GM18511 (cell line): ENCODE results near the gene DDX1.

Source experiments
- ATAC-seq: cut with Tn5 transposase; IDR thresholded peaks from one replicate; pipeline ENCODE4 v1.9.1; 2021; ENCODE audit warnings: mild to moderate bottlenecking, moderate library complexity; ENCODE audit not compliant: unreplicated experiment

The DDX1 gene

GRCh38 chr2:15642815-15643500 lies 51.3 kb downstream of the DDX1 start:
- no peak for ATAC-seq

DNA sequence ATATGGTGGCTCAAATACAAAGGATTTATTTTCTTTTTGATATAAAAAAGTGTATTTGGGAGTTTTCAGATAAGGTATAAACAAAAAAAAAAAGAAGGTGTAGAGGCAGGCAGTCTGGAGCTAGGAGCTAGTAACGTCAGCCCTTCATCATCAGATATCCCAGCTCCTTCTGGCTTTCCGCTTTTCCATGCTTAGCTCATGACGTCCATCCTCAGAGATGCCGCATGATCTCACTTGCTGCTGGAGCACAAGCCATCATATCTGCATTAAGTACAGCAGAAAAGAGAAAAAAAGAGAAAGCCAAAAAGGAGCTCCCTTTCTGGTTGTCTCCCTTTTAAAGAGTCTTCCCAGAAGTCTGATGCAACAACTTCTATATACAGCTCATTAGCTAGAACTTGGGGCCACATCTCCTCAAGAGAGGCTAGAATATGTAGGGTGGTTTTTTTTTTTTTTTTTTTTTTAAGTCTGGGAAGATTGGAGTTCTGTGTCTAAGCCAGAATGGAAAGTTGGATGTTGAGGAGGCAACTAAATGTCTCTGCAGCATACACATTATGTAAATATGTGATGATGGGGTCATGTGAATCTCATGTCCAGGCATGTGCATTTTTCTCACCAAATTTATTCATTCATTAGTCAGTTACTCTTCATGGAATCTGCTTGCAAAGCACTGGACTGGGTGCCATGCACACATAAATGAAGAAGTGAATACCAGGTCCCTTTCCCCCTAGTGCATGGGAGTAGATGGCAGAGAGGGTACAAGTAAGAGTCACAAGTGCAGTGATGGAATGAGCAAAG lies 52.3 kb downstream of the DDX1 start:
- no peak for ATAC-seq

DNA sequence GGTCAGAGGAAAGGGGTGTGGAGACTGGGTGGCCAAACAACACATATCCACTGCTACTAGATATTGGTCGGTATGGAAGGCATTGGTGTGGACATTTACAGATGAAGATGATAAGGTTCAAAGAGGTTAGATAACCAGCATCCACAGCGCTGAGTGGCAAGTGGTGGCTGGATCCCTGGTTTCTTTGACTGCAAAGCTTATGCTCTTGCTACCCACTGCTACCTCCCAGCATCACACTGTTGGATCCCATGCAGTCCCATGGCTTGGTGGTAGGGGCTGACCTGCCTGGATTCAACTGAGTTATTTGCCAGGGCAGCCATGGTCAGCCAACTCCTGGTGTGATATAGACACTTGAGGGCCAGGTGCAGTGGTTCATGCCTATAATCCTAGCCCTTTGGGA lies 53.6 kb downstream of the DDX1 start:
- no peak for ATAC-seq

- ATAC-seq: no peak
Observed at GRCh38 chr2:15645720-15646385, 54.2 kb downstream of the DDX1 start.

GRCh38 chr2:15646661-15647060 lies 55.0 kb downstream of the DDX1 start:
- no peak for ATAC-seq

GRCh38 chr2:15647622-15648590 lies 56.2 kb downstream of the DDX1 start:
- ATAC-seq: no peak

GRCh38 chr2:15648593-15649525 lies 57.2 kb downstream of the DDX1 start:
- ATAC-seq: no peak

DNA sequence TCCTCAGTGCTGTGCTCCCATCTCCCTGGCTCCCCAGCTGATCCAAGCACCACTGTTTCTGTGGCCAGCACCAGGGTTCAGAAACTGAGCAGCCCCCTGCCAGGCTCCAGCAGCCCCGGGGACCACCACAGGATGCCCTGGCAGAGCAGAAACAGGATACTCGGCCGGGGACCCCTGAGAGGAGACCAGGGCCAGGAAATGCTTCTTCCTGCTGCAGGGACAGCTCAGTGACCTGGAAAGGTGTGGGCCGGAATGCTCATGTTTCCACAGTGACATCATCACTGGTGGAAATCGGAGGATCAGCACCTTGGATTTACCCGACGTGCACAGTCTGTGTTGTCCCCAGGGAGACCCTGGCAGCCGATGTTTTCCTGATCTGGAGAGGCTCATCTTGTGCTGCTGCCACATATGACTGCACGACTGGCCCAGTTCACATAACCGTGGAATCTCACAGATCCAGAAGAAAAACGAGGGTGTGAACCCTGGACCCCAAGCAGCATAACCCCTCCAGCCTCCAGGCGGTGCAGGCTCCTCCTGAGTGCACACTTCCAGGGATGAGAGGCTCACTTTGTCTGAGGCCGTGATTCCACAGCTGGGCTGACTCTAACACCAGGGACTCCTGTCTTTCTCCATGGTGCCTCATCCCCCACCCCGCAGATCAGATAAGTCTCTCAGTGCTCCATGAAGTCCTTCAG lies 58.0 kb downstream of the DDX1 start:
- no peak for ATAC-seq

- no peak for ATAC-seq
Observed at GRCh38 chr2:15650616-15651366, 59.1 kb downstream of the DDX1 start.

DNA sequence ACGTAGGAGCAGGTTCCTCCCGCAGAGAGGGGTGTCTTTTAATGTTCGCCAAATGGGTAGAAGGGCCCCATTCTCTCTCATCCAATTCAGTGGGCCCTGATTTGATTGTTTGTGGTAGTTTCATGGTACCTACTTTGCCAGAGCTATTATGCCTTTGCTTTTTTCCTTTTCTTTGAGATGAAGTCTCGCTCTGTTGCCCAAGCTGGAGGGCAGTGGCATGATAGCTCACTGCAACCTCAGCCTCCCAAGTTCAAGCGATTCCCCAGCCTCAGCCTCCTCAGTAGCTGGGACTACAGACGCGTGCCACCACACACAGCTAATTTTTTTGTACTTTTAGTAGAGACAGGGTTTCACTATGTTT lies 59.7 kb downstream of the DDX1 start:
- ATAC-seq: no peak

DNA sequence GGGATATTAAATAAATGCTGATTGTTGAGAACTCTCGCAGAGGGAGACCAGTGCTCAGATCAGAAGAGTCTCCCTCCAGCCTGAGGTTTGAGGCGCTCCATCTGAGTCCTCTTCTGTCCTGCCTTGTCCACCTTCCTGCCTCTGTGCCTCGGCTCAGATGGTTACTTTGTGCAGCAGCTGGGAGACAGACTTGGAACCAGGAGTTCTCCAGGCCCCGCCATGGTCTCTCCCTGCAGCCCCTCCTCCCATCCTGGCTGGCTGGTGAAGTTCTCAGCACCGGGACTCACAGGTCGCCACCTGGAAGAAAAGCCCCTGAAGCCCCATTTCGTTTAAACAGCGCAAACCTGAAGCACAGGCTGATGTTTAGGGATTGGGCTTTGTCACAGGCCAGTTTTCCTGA lies 60.6 kb downstream of the DDX1 start:
- no peak for ATAC-seq

GRCh38 chr2:15652801-15653200 lies 61.1 kb downstream of the DDX1 start:
- no peak for ATAC-seq

- no peak for ATAC-seq
Observed at GRCh38 chr2:15653806-15654726, 62.4 kb downstream of the DDX1 start.

DNA sequence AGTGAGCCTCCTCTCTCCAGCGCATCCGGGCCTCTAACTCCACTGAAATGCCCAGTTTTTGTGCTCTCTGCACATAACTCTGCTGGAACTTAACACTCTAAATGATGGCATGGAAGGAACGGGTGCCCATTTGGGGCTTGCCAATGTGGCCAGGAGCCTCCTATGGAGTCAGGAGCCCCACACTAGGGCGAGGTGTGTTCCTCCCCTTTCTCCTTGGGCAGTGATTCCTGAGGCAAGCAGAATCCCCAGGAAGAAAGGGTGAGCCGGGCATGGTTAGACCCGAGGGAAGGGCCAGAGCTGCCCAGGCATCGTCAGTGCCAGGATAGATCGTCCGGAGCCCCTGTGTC lies 63.0 kb downstream of the DDX1 start:
- ATAC-seq: no peak

DNA sequence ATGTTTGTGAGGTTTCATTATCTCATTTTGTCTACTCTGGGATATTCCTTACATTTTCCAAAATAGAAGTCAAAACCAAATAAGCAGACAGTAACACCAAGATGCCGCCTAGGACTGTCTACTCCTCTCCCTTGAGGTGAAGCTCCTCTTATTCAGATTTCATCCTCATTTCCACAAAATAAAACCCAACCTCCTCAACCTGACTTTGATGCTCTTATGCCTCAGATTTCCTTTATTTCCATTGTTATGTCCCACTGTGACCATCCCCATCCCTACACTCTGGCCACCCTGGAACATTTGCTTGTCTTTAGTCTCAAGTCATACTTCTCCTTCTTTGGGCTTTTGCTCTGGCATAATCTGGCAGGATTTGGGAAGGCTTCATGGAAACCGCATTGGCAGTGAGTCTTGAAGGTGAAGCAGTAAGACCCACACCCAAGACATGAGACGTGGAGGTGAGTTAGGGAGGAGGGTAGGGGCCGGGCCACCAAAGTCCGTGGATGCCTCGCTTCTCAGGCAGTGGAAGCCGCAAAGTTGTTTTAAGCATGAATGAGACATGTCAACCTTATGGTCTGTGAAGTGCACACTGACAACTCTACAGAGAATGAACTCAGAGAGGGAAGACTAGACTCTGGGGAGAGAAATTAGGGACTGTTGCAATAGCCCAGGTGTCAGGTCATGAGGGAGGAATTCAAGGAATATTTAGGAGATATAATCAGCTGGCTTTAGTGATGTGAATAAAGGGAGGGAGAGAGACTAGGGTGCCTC lies 63.6 kb downstream of the DDX1 start:
- ATAC-seq: no peak

DNA sequence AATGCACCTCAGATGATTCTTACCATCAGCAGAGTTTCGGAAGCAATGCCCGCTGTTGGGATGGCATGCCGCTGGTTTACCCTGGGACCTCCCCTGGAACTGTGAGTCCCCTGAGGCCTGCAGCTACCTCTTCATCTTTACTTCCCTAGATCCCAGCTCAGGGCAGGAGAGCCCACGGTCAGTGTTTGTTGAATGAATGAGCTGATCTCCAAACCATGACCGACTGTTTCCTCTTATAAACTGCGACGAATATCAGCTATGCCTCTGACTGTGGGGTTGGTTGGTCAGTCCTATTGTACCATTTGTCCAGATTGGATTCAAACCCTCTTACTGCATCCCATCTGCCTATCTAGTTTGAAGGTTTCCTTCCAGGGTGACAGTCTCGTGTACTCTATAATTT lies 64.4 kb downstream of the DDX1 start:
- ATAC-seq: no peak

DNA sequence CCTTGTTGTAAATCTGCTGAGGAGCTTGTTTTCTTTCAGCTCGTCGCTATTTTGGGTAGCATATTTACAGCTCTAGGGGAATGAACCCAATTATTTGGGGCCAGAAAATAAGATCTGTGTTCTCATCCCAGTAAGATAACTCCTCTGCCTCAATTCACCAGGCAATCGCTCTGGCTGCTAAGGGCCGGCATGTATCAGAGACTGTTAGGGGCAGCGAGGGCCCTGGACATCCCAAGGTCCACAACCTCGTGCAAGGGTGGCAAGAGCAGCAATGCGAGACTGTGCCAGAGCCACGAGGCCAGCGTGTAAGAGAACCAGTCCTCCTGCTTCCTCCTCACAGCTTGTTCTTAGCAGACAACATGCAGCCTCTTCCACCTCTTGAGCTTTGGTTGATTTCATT lies 66.1 kb downstream of the DDX1 start:
- no peak for ATAC-seq
